Cardiac muscle cell (in vitro differentiated cells and primary cell): ENCODE data around the gene EEIG1. TPM values are rescaled to one million over a fixed set of nuclear protein-coding genes. Genes with fewer than 3 reads are reported as not detected.

Experiments used
- DNase-seq, 2 donors: peaks; one replicate each; pipeline versions ENCODE4 v3.0.0 to v3.0.0-alpha.2; 2010 to 2017; ENCODE audit warnings: low read depth in 1 of 2, low spot score in 1 of 2
- H3K27ac ChIP-seq: fragments of 200-600 bp; sonication (generic); 2 replicates; pipeline ENCODE4 v1.5.1; 2016
- H3K27me3 ChIP-seq: fragments of 200-600 bp; sonication (generic); 2 replicates; pipeline ENCODE4 v1.6.0; 2016; ENCODE audit warnings: control low read depth
- H3K36me3 ChIP-seq: fragments of 200-600 bp; sonication (generic); 2 replicates; pipeline ENCODE4 v1.5.1; 2016; ENCODE audit warnings: control low read depth
- H3K4me1 ChIP-seq: fragments of 200-600 bp; sonication (generic); 2 replicates; pipeline ENCODE4 v1.8.1; 2017; ENCODE audit warnings: low read depth, mild to moderate bottlenecking, mixed run types
- H3K4me3 ChIP-seq: fragments of 200-600 bp; sonication (generic); 2 replicates; pipeline ENCODE4 v1.5.1; 2016; ENCODE audit warnings: mild to moderate bottlenecking
- H3K9me3 ChIP-seq: fragments of 200-600 bp; sonication (generic); 2 replicates; pipeline ENCODE4 v1.5.1; 2017; ENCODE audit warnings: low read depth, mild to moderate bottlenecking, control low read depth
- CTCF ChIP-seq: IDR thresholded peaks from 2 replicates; pipeline ENCODE4 v1.5.1; 2012; ENCODE audit warnings: low read depth, mild to moderate bottlenecking, low read length
- polyA plus RNA-seq: library from polyadenylated mRNA; unstranded; fragments of >200 nt; fragmentation: Nextera tagmentation; extraction: Ambion mirVana; gene quantifications from 2 replicates; pipeline ENCODE4 v1.2.1, GENCODE V29; 2016
- total RNA-seq: library from RNA; depleted of rRNA; stranded (reverse); fragments of >200 nt; gene quantifications from 2 replicates; pipeline ENCODE4 v1.2.3, GENCODE V29; 2016

EEIG1 gene
- total and polyA plus RNA-seq, 2 experiments from 2014 or later = 25.6 to 26.6 TPM

- Histone ChIP-seq H3K9me3 (no peaks in the 10 kb centered on the region), H3K27me3 (no peaks in the 10 kb centered on the region), H3K27ac (no peak overlapping the region), H3K4me1 (peaks cover 54% of the 10 kb centered on the region), H3K36me3 (no peaks in the 10 kb centered on the region), H3K4me3 (no peak overlapping the region)
- no peak for TF ChIP-seq CTCF
- peak in 1 of 2 donors; percentile 82 for DNase-seq
Observed at GRCh38 chr9:127968700-127969383, 11.9 kb downstream of the EEIG1 start.

- no peak for TF ChIP-seq CTCF
- no peak for DNase-seq
- Histone ChIP-seq H3K36me3 (no peaks in the 10 kb centered on the region), H3K9me3 (no peaks in the 10 kb centered on the region), H3K4me3 (no peak overlapping the region), H3K4me1 (peaks cover 53% of the 10 kb centered on the region), H3K27ac (no peak overlapping the region), H3K27me3 (no peaks in the 10 kb centered on the region)
Observed at GRCh38 chr9:127968042-127968441, 12.7 kb downstream of the EEIG1 start.

GRCh38 chr9:127967151-127967809, 13.5 kb downstream of the EEIG1 start:
- no peak overlapping the region for H3K27ac ChIP-seq

GRCh38 chr9:127966416-127967150, 14.2 kb downstream of the EEIG1 start:
- no peaks in the 10 kb centered on the region for H3K27me3 ChIP-seq
- DNase-seq = no peak
- H3K36me3 ChIP-seq = no peaks in the 10 kb centered on the region
- H3K4me3 ChIP-seq = no peak overlapping the region
- peak overlapping the region; percentile 90 for H3K27ac ChIP-seq
- no peaks in the 10 kb centered on the region for H3K9me3 ChIP-seq
- TF ChIP-seq CTCF = no peak
- peaks cover 41% of the 10 kb centered on the region for H3K4me1 ChIP-seq

More at GRCh38 chr9:127967151-127967809, 13.5 kb downstream of the EEIG1 start:
- no peak for DNase-seq
- Histone ChIP-seq H3K36me3 (no peaks in the 10 kb centered on the region), H3K4me1 (peaks cover 48% of the 10 kb centered on the region), H3K4me3 (no peak overlapping the region), H3K9me3 (no peaks in the 10 kb centered on the region), H3K27me3 (no peaks in the 10 kb centered on the region)
- no peak for TF ChIP-seq CTCF

- H3K9me3 ChIP-seq = no peaks in the 10 kb centered on the region
- peak overlapping the region; percentile 90 for H3K27ac ChIP-seq
- DNase-seq = no peak
- TF ChIP-seq CTCF = no peak
- H3K36me3 ChIP-seq = no peaks in the 10 kb centered on the region
- H3K4me3 ChIP-seq = no peak overlapping the region
- no peaks in the 10 kb centered on the region for H3K27me3 ChIP-seq
- H3K4me1 ChIP-seq = peaks cover 39% of the 10 kb centered on the region
Observed at GRCh38 chr9:127965953-127966352, 14.8 kb downstream of the EEIG1 start.
